LNCAP (cell line): ENCODE measurements around the gene SCAANT1.

ENCODE experiments used
- CTCF ChIP-seq: fragments of 450-650 bp; IDR thresholded peaks from 2 replicates; pipeline ENCODE4 v1.5.1; 2017; ENCODE audit warnings: mild to moderate bottlenecking

SCAANT1 gene

GRCh38 chr3:63943678-63944077 is 31.5 kb upstream of the SCAANT1 start:
- TF ChIP-seq CTCF: no peak

- no peak for TF ChIP-seq CTCF
These were observed 30.3 kb upstream of the SCAANT1 start for GRCh38 chr3:63942528-63942927.

- no peak for TF ChIP-seq CTCF
These were observed 28.2 kb upstream of the SCAANT1 start for GRCh38 chr3:63940389-63940757.

- no peak for TF ChIP-seq CTCF
These were observed 25.8 kb upstream of the SCAANT1 start for GRCh38 chr3:63937661-63938651.

GRCh38 chr3:63936925-63937324 is 24.7 kb upstream of the SCAANT1 start:
- TF ChIP-seq CTCF: no peak

- TF ChIP-seq CTCF: no peak
These were observed 22.1 kb upstream of the SCAANT1 start for GRCh38 chr3:63934041-63934866.

GRCh38 chr3:63933459-63933858 is 21.3 kb upstream of the SCAANT1 start:
- no peak for TF ChIP-seq CTCF
